ENCODE results near the gene MRPS6. TPM values are rescaled to one million over a fixed set of nuclear protein-coding genes. Genes with fewer than 3 reads are reported as not detected.

MRPS6 gene
- total RNA-seq (2021; ENCODE audit: unreplicated experiment) = 109 TPM
- 70.0 TPM for polyA plus RNA-seq (2012; ENCODE audit: insufficient read length)
- percentile 98 among the genes with signal in this experiment for Bru-seq, nascent RNA
- BruChase-seq, experiment 1, labeled RNA remaining after a 2-hour chase = percentile 99 among the genes with signal in this experiment
- BruChase-seq, experiment 2, labeled RNA remaining after a 6-hour chase = percentile 100 among the genes with signal in this experiment
- long read RNA-seq, transcript MRPS6-201 (3 exons, 990 nt) = major isoform, 120 of 181 reads
- long read RNA-seq, partial matches to known transcripts = 36 of 181 reads
- long read RNA-seq, other reads (novel, unspliced or antisense) = 23 of 181 reads

GRCh38 chr21:34073032-34073748 is at the start of gene MRPS6, which contains the start of gene SLC5A3:
MRPS6 (plus strand) TSS chr21:34073578; CDS start chr21:34073701, 123 bp downstream.
SLC5A3 (plus strand) TSS chr21:34073578; CDS start chr21:34095199, 21,621 bp downstream.
- peak; percentile 80 for TF ChIP-seq POLR2AphosphoS5 (IDR thresholded peaks at IDR 0.05; ENCODE audit: low read depth, low read length)
- 0 out of 4 replicates have a peak, but pooled peaks of 1 of the 2 experiments have one; percentile 25 for TF ChIP-seq REST (IDR thresholded peaks at IDR 0.05; ENCODE audit: insufficient read depth in 1 of 2, low read depth in 2 of 2, low read length in 1 of 2)
- peak; percentile 20 for TF ChIP-seq SIN3A (IDR thresholded peaks at IDR 0.05; ENCODE audit: borderline replicate concordance, insufficient read depth, low read depth, low read length)
- TF ChIP-seq TCF7L2 (IDR thresholded peaks at IDR 0.05; ENCODE audit: low read depth, low read length) = no peak
- 0 out of 2 replicates have a peak, but pooled peaks have one; percentile 3 for TF ChIP-seq CTCF (IDR thresholded peaks at IDR 0.05)
- in situ Hi-C loops (cut with HindIII; ENCODE audit: low pct_unique_long_range_greater_than_20kb, low sequenced_read_pairs) = no loop called here
- Histone ChIP-seq H3K9me3 (ENCODE audit: control insufficient read depth, insufficient read depth, low read depth, low read length) (no peaks in the 10 kb centered on the region), H3K4me1 (ENCODE audit: control insufficient read depth, insufficient read depth, low read length) (peaks cover 25% of the 10 kb centered on the region), H3K27me3 (ENCODE audit: control insufficient read depth, insufficient read depth, low read length) (no peaks in the 10 kb centered on the region), H3K4me3 (ENCODE audit: low read depth in 2 of 2, low read length in 2 of 2) (peak within 1 kb of the TSS; percentile 82 to 91), H3K27ac (ENCODE audit: low read length) (peak within 1 kb of the TSS; percentile 88), H3K36me3 (ENCODE audit: control insufficient read depth, insufficient read depth, low read length) (peaks cover 3% of the 10 kb centered on the region)
- ChIA-PET CTCF (interaction anchor here (0.5 kb wide), 1 partner anchor 57 kb away, joined by 7 read pairs; no protein-coding TSS in a partner anchor), POLR2A (no interaction called here)
- ATAC-seq = peak; percentile 94
- no peak for DNase-seq (ENCODE audit: low read depth, low spot score)
- no TSS peak for BruUV-seq (replicated peaks)
- intact Hi-C loops (cut with micrococcal nuclease; ENCODE audit: unreplicated experiment) = loop anchor here (10.0 kb wide), 1 partner anchor 128 kb away; no protein-coding TSS in a partner anchor

- in situ Hi-C loops (cut with HindIII; ENCODE audit: low pct_unique_long_range_greater_than_20kb, low sequenced_read_pairs) = no loop called here
- ATAC-seq (no peak), DNase-seq (ENCODE audit: low read depth, low spot score) (no peak)
- no peaks in the 10 kb centered on the region for H3K27me3 ChIP-seq (ENCODE audit: control insufficient read depth, insufficient read depth, low read length)
- no peak overlapping the region for H3K4me3 ChIP-seq (ENCODE audit: low read depth in 2 of 2, low read length in 2 of 2)
- no peak for TF ChIP-seq REST (IDR thresholded peaks at IDR 0.05; ENCODE audit: insufficient read depth in 1 of 2, low read depth in 2 of 2, low read length in 1 of 2)
- ChIA-PET CTCF (interaction anchor here (0.6 kb wide), 1 partner anchor 320 kb away, joined by 3 read pairs; no protein-coding TSS in a partner anchor), POLR2A (no interaction called here)
- H3K4me1 ChIP-seq (ENCODE audit: control insufficient read depth, insufficient read depth, low read length) = peaks cover 7% of the 10 kb centered on the region
- intact Hi-C loops (cut with micrococcal nuclease; ENCODE audit: unreplicated experiment) = no loop called here
- peak overlapping the region; percentile 48; the same call in 1 of the 2 replicates for H3K27ac ChIP-seq (ENCODE audit: low read length)
- H3K36me3 ChIP-seq (ENCODE audit: control insufficient read depth, insufficient read depth, low read length) = no peaks in the 10 kb centered on the region
- no TSS peak for BruUV-seq (replicated peaks)
- no peaks in the 10 kb centered on the region for H3K9me3 ChIP-seq (ENCODE audit: control insufficient read depth, insufficient read depth, low read depth, low read length)
Observed at GRCh38 chr21:34023691-34024373, 49.5 kb upstream of the MRPS6 start.
